HG03378 (cell line): ENCODE results near the gene RBM43.
"Not testable (repeated sequence)": the region's sequence is repeated elsewhere in the genome, so short reads cannot be mapped to it uniquely, and the experiment has no call there.

Experiments
- ATAC-seq: cut with Tn5 transposase; IDR thresholded peaks from one replicate; pipeline ENCODE4 v1.9.1; 2021; ENCODE audit warnings: mild to moderate bottlenecking, moderate library complexity; ENCODE audit not compliant: unreplicated experiment

RBM43 gene

GRCh38 chr2:151261231-151261976 lies at the start of gene RBM43:
RBM43 (minus strand) TSS chr2:151261863; CDS start chr2:151261727, 136 bp downstream.
- ATAC-seq: peak; percentile 90

GRCh38 chr2:151310313-151310712 lies 48.6 kb upstream of the RBM43 start:
- ATAC-seq: not testable (repeated sequence)

DNA sequence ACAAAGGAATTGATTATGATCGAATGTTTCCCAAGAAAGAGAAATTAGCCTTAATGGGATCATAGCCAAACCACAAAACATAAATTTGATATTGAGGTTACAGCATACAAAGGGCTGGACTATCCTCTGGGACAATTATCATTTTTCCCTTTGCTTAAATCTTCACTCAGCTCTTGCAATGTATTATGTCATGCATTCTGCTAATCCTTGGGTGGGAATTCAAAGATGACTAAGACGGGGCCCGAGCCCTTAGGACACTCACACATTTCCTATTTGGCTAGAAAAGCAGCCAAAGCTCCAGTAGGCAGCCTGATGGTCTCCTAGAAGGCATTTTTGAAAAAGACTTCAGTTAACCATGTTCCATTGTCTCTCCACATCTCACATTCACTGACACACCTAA lies 45.0 kb upstream of the RBM43 start:
- ATAC-seq: no peak

GRCh38 chr2:151305129-151305691 lies 43.5 kb upstream of the RBM43 start:
- no peak for ATAC-seq

GRCh38 chr2:151302879-151303278 lies 41.2 kb upstream of the RBM43 start:
- ATAC-seq: no peak

DNA sequence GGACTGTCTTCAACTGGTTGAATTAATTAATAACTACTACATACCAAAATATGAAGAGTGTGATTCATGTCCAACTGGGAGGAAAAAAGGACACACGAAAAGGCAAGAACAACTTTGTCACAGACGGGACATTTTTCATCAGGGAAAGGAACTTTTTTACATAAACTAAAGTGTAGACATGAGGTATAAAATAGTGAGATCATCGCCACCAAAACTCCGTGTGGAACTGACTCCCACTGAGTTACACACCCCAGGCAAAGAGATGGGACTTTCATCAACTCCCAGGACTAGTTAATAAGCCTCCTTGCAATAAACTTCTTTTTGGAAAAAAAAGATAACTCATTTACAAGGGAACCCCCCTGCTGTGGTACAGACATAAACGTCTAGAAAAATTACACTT lies 40.7 kb upstream of the RBM43 start:
- ATAC-seq: no peak

DNA sequence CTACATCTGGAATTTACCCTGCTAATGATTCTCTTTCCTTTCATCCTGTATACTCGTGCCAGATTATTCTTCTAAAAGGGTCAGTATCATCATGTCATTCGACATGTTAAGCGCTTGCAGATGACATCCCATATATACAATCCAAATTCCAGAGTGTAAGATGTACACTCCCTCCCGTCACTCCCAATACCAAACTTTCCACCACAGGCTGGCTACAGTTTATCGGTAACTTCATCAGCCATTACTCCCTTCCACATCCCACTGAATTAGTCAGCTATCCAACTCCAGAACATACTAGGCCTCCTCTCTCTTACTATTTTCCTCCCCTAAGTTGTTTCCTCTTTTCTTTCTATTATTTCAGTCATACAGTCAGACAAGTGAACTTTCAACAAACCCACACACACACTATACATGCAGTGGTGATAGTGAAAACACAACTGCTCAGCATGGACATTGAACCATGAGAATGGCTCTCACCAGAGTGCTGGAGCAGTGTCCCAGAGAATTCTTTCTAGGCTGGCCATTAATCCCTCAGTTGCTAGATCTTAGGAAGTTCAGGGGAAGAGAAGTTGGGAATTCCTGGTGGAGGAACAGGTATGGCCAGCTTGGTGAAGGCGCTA lies 38.4 kb upstream of the RBM43 start:
- ATAC-seq: no peak

DNA sequence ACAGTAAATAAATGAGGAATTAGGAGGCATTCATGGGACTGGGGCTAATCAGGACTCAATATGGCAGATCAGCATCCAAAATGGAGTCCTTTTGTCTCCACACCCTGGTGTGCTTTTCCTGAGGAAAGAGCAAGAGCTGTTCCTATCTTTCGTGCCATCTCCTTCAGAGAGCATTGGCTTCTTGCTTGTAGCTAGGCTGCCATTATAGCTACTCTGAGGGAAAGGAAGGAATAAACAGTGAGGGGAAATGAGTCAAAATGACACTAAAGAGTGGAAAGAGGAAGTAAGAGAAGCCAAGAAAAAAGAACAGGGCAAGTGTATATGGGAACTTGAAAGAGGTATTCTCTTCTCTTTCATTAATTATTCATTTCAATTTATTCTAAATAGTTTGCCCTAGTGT lies 36.2 kb upstream of the RBM43 start:
- ATAC-seq: peak; percentile 100

DNA sequence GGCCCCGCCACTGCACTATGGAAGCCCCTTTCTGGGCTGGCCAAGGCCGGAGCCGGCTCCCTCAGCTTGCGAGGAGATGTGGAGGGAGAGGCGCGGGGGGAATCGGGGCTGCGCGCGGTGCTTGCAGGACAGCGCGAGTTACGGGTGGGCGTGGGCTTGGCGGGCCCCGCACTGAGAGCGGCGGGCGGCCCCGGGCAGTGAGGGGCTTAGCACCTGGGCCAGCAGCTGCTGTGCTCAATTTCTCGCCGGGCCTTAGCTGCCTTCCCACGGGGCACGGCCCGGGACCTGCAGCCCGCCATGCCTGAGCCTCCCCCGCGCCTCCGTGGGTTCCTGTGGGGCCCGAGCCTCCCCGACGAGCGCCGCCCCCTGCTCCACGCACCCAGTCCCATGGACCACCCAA lies 34.3 kb upstream of the RBM43 start:
- ATAC-seq: not testable (repeated sequence)

- ATAC-seq: no peak
Measured at GRCh38 chr2:151292546-151292945, 30.9 kb upstream of the RBM43 start.

DNA sequence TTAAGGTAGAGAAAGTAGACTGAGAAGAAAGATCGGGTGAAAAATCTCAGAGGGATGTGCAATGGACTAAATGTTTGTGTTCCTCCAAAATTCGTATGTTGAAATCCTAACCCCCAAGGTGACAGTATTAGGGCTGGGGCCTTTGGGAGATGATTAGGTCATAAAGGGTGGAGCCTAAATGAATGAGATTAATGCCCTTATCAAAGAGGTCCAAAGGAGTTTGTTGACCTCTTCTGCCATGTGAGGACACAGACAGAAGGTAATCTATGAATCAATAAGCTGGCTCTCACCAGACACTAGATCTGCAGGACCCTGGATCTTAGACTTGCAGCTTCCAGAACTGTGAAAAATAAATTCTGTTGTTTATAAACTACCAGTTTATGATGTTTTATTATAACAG lies 30.5 kb upstream of the RBM43 start:
- ATAC-seq: no peak

- no peak for ATAC-seq
Measured at GRCh38 chr2:151291224-151291623, 29.6 kb upstream of the RBM43 start.

DNA sequence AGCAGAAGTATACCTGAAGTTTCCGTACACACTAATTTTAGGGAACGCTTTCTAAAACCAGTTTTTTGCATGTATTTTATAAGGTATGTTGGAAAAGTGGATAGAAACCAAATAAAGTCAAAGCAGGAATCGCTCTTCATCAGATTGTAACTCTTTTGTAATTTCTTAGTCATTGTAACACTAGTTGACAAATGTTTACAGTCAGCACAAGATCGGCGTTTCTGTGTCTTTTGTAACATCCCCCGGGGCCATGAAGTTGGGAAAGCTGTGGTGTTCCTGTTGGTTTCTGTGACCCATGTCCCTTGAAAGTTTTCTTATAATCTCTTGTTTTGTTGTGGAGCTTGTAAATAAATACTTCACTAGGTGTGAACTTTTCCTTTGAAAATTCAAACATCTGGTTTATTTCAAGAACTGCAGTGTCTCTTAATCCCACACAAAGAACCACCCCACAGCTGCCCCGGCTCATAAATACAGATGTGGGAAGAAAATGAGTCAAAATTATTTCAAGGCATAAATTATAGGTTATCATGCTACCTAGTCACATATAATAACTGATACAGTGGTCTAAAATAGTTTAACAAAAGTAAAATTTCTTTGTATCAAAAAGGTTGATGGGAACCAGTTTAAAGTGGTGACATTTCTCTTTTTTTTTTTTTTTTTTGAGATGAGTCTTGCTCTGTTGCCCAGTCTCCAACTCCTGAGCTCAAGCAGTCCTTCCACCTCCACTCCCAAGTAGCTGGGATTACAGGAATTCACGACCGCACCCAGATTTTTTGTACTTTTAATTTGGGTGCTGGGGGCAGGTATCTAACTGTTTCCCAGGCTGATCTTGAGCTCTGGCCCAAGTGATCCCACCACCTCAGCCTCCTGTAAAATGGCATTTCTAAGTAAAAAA lies 28.6 kb upstream of the RBM43 start:
- peak; percentile 32 for ATAC-seq

GRCh38 chr2:151287513-151288250 lies 26.0 kb upstream of the RBM43 start:
- peak; percentile 2 for ATAC-seq

- no peak for ATAC-seq
Measured at GRCh38 chr2:151282401-151282800, 20.7 kb upstream of the RBM43 start.

DNA sequence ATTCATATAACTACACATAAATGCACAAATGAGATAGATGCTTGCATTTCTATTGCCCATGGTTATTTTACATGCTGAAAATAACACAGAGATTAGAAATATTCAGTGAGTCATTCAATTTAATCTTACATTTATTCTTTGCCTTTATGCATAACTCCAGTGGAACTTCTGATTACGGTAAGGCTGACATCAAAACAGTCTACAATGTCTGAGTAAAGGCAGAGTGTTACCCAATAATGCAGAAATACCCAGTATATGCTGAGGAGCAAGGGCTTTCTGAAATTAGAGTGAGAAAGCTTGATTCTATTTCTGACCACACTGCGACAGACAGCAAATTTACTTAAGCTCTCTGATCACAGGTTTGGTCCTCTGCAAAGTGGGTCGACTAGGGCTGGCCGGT lies 18.6 kb upstream of the RBM43 start:
- no peak for ATAC-seq

DNA sequence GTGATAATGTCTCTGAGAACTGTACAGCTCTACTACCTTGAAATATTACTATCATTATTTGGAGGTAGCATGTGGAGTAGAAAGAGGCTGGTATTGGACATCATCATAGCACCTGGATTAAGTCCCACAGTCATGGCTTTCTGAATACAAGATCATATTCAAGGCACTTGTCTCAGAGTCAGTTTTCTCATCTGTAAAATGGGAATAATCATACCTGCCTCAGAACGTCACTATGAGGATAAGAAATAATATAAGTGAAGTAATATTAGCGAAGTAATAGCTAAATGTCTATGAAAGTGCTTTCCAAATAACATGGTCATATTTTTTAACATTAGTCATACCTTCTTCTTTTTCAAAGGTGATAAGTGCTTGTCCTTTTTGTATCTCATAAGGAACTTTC lies 16.8 kb upstream of the RBM43 start:
- ATAC-seq: no peak

GRCh38 chr2:151277067-151277466 lies 15.4 kb upstream of the RBM43 start:
- no peak for ATAC-seq

- ATAC-seq: no peak
Measured at GRCh38 chr2:151275291-151275690, 13.6 kb upstream of the RBM43 start.

DNA sequence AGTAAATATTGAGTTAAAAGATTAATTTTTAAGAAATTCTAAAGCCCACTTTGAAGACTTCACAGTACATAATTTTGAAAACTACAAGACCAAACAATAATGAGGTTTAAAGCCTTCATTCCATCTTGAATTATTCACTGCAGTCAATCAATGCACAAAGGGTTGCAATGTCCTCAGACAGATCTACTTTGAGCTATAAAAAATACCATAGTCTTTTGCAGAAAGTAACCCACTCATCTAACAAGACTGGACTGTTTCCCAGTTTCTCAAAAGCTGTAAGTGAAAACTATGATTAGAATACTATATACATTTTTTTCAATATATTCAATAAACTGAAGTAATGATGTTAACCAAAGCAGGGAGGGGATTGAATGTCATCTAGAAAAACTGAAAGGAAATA lies 10.2 kb upstream of the RBM43 start:
- no peak for ATAC-seq
